Mononuclear cell (primary cell): ENCODE data around the gene NEDD4L. TPM values are rescaled to one million over a fixed set of nuclear protein-coding genes. Genes with fewer than 3 reads are reported as not detected.

Experiments used
- H3K27me3 ChIP-seq: 2 replicates; pipeline ENCODE4 v1.6.0; 2011; ENCODE audit warnings: low read length, control low read depth; ENCODE audit not compliant: insufficient read depth
- H3K4me1 ChIP-seq: 2 replicates; pipeline ENCODE4 v1.5.1; 2011; ENCODE audit warnings: mild to moderate bottlenecking, low read length, control low read depth; ENCODE audit not compliant: insufficient read depth
- H3K4me3 ChIP-seq: 2 replicates; pipeline ENCODE4 v1.5.1; 2011; ENCODE audit warnings: mild to moderate bottlenecking, low read length, moderate library complexity
- H3K9me3 ChIP-seq: 2 replicates; pipeline ENCODE4 v1.5.1; 2011; ENCODE audit warnings: low read depth, mild to moderate bottlenecking, control low read depth, low read length
- total RNA-seq: library from RNA; depleted of rRNA; stranded (reverse); fragments of >200 nt; gene quantifications from one replicate; pipeline ENCODE4 v1.2.3, GENCODE V29; 2012

The NEDD4L gene
- total RNA-seq, 1 donor = 8.7 TPM

- H3K27me3 ChIP-seq = no peaks in the 10 kb centered on the region
- H3K9me3 ChIP-seq = no peaks in the 10 kb centered on the region
- no peaks in the 10 kb centered on the region for H3K4me1 ChIP-seq
- no peak overlapping the region for H3K4me3 ChIP-seq
These were observed 259.3 kb downstream of the NEDD4L start for GRCh38 chr18:58303363-58303762.

- Histone ChIP-seq H3K27me3 (no peaks in the 10 kb centered on the region), H3K4me1 (peaks cover 8% of the 10 kb centered on the region), H3K4me3 (no peak overlapping the region), H3K9me3 (no peaks in the 10 kb centered on the region)
These were observed 261.8 kb downstream of the NEDD4L start for GRCh38 chr18:58305792-58306191.

DNA sequence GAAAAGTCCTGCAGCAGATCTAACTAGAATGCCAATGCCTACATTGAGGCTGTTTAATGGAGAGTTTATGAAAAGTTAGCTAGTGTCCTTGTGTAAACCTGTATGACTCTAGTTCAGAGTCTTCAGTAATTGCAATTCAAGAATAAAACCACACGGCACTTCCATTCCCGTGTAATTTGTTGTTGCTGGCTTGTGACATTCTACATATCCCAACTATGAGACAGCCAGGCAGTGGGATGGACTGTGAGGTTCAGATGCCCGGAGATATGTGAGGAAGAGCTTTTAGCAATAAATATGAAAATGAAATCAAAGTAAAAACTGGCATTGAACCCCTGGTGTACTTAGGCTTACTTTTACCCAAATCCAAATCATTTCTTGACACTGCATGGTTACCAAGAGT is 263.4 kb downstream of the NEDD4L start:
- no peaks in the 10 kb centered on the region for H3K27me3 ChIP-seq
- no peak overlapping the region for H3K4me3 ChIP-seq
- H3K4me1 ChIP-seq = peaks cover 8% of the 10 kb centered on the region
- H3K9me3 ChIP-seq = no peaks in the 10 kb centered on the region

DNA sequence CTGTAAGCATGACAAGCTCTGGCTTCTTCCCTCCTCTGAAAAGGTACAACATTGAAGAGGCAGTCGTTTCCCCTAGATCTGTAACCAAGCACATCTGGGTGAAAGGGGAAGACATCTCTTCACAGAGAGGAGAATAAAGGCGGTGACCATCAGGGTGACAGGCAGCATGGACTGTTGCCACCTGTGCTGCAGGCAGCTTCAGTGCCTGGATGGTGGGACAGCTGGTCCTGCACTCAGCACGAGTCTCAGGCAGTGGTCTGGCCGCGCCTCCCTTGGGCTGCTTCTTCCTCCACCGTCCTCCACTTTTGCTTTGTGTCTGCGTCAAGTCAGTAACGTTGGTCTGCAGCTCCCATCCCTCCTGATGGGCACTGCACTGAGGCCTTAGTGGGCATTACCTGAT is 264.4 kb downstream of the NEDD4L start:
- Histone ChIP-seq H3K27me3 (no peaks in the 10 kb centered on the region), H3K4me3 (no peak overlapping the region), H3K9me3 (no peaks in the 10 kb centered on the region), H3K4me1 (peaks cover 8% of the 10 kb centered on the region)

GRCh38 chr18:58309099-58309498 is 265.1 kb downstream of the NEDD4L start:
- Histone ChIP-seq H3K4me3 (no peak overlapping the region), H3K27me3 (no peaks in the 10 kb centered on the region), H3K9me3 (no peaks in the 10 kb centered on the region), H3K4me1 (peaks cover 8% of the 10 kb centered on the region)

GRCh38 chr18:58309610-58310239 is 265.7 kb downstream of the NEDD4L start:
- H3K27me3 ChIP-seq = no peaks in the 10 kb centered on the region
- H3K4me3 ChIP-seq = no peak overlapping the region
- H3K4me1 ChIP-seq = peaks cover 13% of the 10 kb centered on the region

GRCh38 chr18:58310517-58310916 is 266.5 kb downstream of the NEDD4L start:
- Histone ChIP-seq H3K27me3 (no peaks in the 10 kb centered on the region), H3K4me3 (no peak overlapping the region), H3K4me1 (peaks cover 18% of the 10 kb centered on the region), H3K9me3 (no peaks in the 10 kb centered on the region)

More at GRCh38 chr18:58309610-58310239, 265.7 kb downstream of the NEDD4L start:
- H3K9me3 ChIP-seq = no peaks in the 10 kb centered on the region

DNA sequence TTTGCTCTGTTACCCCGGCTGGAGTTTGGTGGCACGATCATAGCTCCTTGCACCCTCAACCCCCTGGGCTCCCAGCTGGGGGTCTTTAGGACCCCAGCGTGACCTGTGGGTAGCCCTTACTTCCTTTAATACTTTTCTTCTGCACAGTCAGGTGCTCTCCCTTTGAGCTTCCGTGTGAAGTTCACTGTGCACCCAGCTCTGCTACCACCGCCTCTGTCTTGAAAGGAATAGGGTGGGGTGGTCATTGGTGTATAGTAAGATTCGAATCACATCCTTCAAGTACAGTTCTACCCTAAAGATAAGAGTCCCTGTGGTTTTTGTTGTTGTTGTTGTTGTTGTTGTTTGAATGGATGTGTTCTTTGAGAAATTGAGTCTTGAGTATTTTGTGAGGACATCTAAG is 267.4 kb downstream of the NEDD4L start:
- Histone ChIP-seq H3K4me3 (no peak overlapping the region), H3K9me3 (no peaks in the 10 kb centered on the region), H3K4me1 (peaks cover 18% of the 10 kb centered on the region), H3K27me3 (no peaks in the 10 kb centered on the region)

DNA sequence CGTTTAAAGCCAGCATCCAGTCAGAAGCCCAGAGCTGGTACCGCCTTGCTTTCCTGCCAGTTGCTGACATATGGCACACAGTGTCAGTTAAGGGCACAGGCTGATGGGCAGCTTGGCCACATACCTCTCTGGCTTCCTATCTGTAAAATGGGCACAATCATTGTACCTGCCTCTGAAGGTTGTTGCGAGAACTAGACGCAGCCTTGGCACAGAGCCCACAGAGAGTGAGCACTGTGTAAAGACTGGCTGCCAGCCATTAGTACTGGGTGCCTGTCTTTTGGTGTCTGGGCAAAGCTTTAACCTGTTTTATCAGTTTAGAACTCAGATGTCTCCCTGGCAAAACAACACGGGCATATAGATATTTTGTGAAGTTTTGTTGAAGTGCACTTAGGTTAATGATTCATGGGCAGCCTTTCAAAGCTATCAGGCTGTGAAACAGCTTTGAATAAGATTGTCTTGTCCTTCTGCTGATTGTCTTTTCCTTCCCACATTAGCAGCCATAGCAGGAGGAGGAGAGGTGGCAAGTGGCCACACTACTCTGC is 269.5 kb downstream of the NEDD4L start:
- Histone ChIP-seq H3K4me3 (no peak overlapping the region), H3K27me3 (no peaks in the 10 kb centered on the region), H3K9me3 (no peaks in the 10 kb centered on the region), H3K4me1 (peaks cover 25% of the 10 kb centered on the region)

- Histone ChIP-seq H3K4me3 (no peak overlapping the region), H3K27me3 (no peaks in the 10 kb centered on the region), H3K4me1 (peaks cover 24% of the 10 kb centered on the region), H3K9me3 (no peaks in the 10 kb centered on the region)
These were observed 270.3 kb downstream of the NEDD4L start for GRCh38 chr18:58314284-58314683.

- no peaks in the 10 kb centered on the region for H3K9me3 ChIP-seq
- H3K4me3 ChIP-seq = no peak overlapping the region
- no peaks in the 10 kb centered on the region for H3K27me3 ChIP-seq
- peaks cover 17% of the 10 kb centered on the region for H3K4me1 ChIP-seq
These were observed 271.0 kb downstream of the NEDD4L start for GRCh38 chr18:58315041-58315440.

DNA sequence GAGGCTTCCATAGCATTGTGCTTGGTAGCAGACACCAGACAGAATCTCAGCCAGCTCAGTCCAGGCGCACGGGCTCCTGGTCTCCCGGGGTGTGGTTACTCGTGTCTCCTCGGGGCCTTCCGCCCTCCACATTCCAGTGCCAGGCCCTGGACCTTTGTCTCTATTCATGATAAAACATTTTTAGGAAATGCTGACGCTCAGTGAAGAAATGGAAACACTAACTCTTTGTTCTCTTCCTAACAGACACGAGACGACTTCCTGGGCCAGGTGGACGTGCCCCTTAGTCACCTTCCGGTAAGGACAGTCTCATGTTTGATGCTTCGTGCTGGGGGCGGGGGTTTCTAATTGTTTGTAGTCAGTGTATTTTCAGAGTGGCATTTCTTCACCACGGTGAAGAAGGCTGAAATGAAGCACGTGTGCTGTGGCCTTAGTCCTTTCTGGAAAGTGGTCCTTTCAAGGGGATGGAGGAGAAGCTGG is 271.8 kb downstream of the NEDD4L start:
- H3K4me3 ChIP-seq = no peak overlapping the region
- peaks cover 17% of the 10 kb centered on the region for H3K4me1 ChIP-seq
- no peaks in the 10 kb centered on the region for H3K27me3 ChIP-seq
- H3K9me3 ChIP-seq = no peaks in the 10 kb centered on the region

- Histone ChIP-seq H3K4me1 (peaks cover 17% of the 10 kb centered on the region), H3K9me3 (no peaks in the 10 kb centered on the region), H3K27me3 (no peaks in the 10 kb centered on the region), H3K4me3 (no peak overlapping the region)
These were observed 272.6 kb downstream of the NEDD4L start for GRCh38 chr18:58316396-58317342.

GRCh38 chr18:58319719-58320118 is 275.7 kb downstream of the NEDD4L start:
- no peaks in the 10 kb centered on the region for H3K9me3 ChIP-seq
- H3K4me1 ChIP-seq = peaks cover 13% of the 10 kb centered on the region
- H3K4me3 ChIP-seq = no peak overlapping the region
- no peaks in the 10 kb centered on the region for H3K27me3 ChIP-seq

DNA sequence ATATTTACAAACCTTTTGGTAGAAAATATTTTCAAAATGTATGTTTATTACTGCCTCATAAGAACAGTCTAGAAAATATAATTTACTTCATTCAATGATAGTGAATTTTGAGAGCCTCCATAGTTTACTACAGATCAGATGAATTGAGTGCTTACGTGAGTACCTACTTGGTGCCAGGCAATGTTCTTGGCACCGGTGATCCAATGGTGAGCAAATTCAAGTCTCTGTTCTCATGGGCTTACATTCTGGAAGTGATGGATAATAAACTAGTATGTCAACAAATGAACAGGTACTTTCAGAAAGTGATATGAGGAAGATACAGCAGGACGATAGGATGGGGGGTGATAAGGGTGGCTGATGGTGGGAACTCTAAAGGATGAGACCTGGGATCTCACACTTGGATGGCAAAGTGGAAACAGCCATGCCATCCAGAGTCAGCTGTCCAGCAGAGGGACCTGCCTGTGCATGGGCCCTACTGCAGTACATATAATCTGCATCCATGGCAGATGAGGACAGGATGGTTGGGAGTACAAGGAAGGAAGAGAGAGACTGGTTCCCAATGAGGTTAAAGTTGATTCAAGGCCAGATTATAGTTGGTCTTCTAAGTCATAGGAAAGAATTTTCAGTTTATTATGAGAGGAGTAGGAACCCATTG is 277.0 kb downstream of the NEDD4L start:
- Histone ChIP-seq H3K4me1 (peaks cover 8% of the 10 kb centered on the region), H3K4me3 (no peak overlapping the region), H3K27me3 (no peaks in the 10 kb centered on the region), H3K9me3 (no peaks in the 10 kb centered on the region)
